ENCODE measurements around the gene PKN3.

DNA sequence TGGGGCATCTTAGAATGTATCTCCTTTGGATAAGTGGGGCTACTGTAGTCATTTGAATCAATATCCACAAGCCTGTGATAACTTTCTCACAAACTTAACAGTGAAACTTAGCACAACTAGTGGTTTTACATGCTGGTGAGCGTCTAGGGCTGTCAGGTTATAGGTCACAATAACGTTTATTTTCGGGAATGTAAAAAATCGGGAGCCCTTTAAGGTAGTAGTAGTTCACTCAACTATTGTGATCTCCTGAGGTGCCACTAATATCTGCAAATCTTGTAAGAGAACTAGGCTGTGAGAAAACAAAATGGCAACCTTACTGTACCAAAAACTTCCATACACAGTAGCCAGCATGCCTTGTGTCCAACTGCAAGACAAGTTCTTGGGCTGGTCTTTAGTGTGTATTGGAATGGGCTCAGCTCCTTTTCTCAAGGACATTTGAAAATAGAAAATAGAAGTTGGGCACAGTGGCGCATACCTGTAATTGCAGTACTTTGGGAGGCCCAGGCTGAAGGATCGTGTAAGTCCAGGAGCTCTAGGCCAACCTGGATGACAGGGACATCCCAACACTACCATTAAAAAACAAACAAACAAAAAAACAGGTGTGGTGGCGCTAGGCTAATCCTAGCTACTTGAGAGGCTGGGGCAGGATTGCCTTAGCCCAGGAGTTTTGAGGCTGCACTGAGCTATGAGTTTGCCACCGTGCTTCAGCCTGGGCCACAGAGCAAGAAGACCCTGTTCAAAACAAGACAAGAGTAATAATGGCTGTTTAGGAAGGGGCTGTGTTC is 5.2 kb upstream of the PKN3 start:
- peak; percentile 80 for TF ChIP-seq POLR2AphosphoS5 (IDR thresholded peaks at IDR 0.05; ENCODE audit: low read depth, low read length)
- peak; percentile 41; the same call in 1 of the 2 replicates for TF ChIP-seq POLR2A (IDR thresholded peaks at IDR 0.05; ENCODE audit: low read depth, low read length)

All from GM12891 (cell line).